ENCODE measurements around the gene PCGF6.
A peak's percentile ranks its signal among the peaks of the same experiment; 100 is the strongest.
"Not testable (repeated sequence)": the region's sequence is repeated elsewhere in the genome, so short reads cannot be mapped to it uniquely, and the experiment has no call there.

Gene PCGF6

GRCh38 chr10:103355906-103356599, 5.1 kb upstream of the PCGF6 start:
- TF ChIP-seq CTCF (IDR thresholded peaks at IDR 0.05; ENCODE audit: control insufficient read depth, insufficient read depth, low read depth, low read length, missing control alignments): no peak
- no peak overlapping the region for H3K4me3 ChIP-seq (ENCODE audit: control insufficient read depth, low read depth, low read length)
- no peak for DNase-seq (ENCODE audit: low read depth)

GRCh38 chr10:103354567-103354966, 3.6 kb upstream of the PCGF6 start:
- DNase-seq (ENCODE audit: low read depth); H3K4me3 ChIP-seq (ENCODE audit: control insufficient read depth, low read depth, low read length): not testable (repeated sequence)

- DNase-seq (ENCODE audit: low read depth): no peak
- no peak overlapping the region for H3K4me3 ChIP-seq (ENCODE audit: control insufficient read depth, low read depth, low read length)
- TF ChIP-seq CTCF (IDR thresholded peaks at IDR 0.05; ENCODE audit: control insufficient read depth, insufficient read depth, low read depth, low read length, missing control alignments): no peak
These were observed 2.3 kb upstream of the PCGF6 start for GRCh38 chr10:103353281-103353680.

GRCh38 chr10:103350175-103350516, 794 bp downstream of the PCGF6 start:
- peak overlapping the region; percentile 65 for H3K4me3 ChIP-seq (ENCODE audit: control insufficient read depth, low read depth, low read length)
- TF ChIP-seq CTCF (IDR thresholded peaks at IDR 0.05; ENCODE audit: control insufficient read depth, insufficient read depth, low read depth, low read length, missing control alignments): no peak
- no peak for DNase-seq (ENCODE audit: low read depth)

- H3K4me3 ChIP-seq (ENCODE audit: control insufficient read depth, low read depth, low read length): no peak overlapping the region
- no peak for TF ChIP-seq CTCF (IDR thresholded peaks at IDR 0.05; ENCODE audit: control insufficient read depth, insufficient read depth, low read depth, low read length, missing control alignments)
- DNase-seq (ENCODE audit: low read depth): no peak
These were observed 14.6 kb downstream of the PCGF6 start for GRCh38 chr10:103336370-103336769.

- no peak overlapping the region for H3K4me3 ChIP-seq (ENCODE audit: control insufficient read depth, low read depth, low read length)
- no peak for TF ChIP-seq CTCF (IDR thresholded peaks at IDR 0.05; ENCODE audit: control insufficient read depth, insufficient read depth, low read depth, low read length, missing control alignments)
- DNase-seq (ENCODE audit: low read depth): no peak
These were observed 16.4 kb downstream of the PCGF6 start for GRCh38 chr10:103334567-103334966.

- peak; percentile 1 for DNase-seq (ENCODE audit: low read depth)
- no peak overlapping the region for H3K4me3 ChIP-seq (ENCODE audit: control insufficient read depth, low read depth, low read length)
- peak; percentile 47 for TF ChIP-seq CTCF (IDR thresholded peaks at IDR 0.05; ENCODE audit: control insufficient read depth, insufficient read depth, low read depth, low read length, missing control alignments)
These were observed 16.9 kb downstream of the PCGF6 start for GRCh38 chr10:103333934-103334520.
